ENCODE measurements around the gene TTC7B. TPM values are rescaled to one million over a fixed set of nuclear protein-coding genes. Genes with fewer than 3 reads are reported as not detected.

Gene TTC7B
- total RNA-seq, 1 experiment from 2014 or later, result 24.2 TPM

GRCh38 chr14:90613453-90613852, 202.8 kb downstream of the TTC7B start:
- no peak overlapping the region for H3K4me3 ChIP-seq
- no peak for DNase-seq (ENCODE audit: low read depth in 1 of 2, low spot score in 2 of 2)
- no peak overlapping the region for H3K27ac ChIP-seq
- no peaks in the 10 kb centered on the region for H3K4me1 ChIP-seq (replicated peaks)
- no peaks in the 10 kb centered on the region for H3K27me3 ChIP-seq (replicated peaks)
- no peaks in the 10 kb centered on the region for H3K9me3 ChIP-seq (replicated peaks)
- H3K36me3 ChIP-seq, result no peaks in the 10 kb centered on the region

GRCh38 chr14:90612801-90613200, 203.4 kb downstream of the TTC7B start:
- H3K27ac ChIP-seq, result no peak overlapping the region
- no peak overlapping the region for H3K4me3 ChIP-seq
- H3K36me3 ChIP-seq, result no peaks in the 10 kb centered on the region
- DNase-seq (ENCODE audit: low read depth in 1 of 2, low spot score in 2 of 2), result no peak
- H3K9me3 ChIP-seq (replicated peaks), result no peaks in the 10 kb centered on the region
- no peaks in the 10 kb centered on the region for H3K4me1 ChIP-seq (replicated peaks)
- H3K27me3 ChIP-seq (replicated peaks), result no peaks in the 10 kb centered on the region

GRCh38 chr14:90611936-90612335, 204.3 kb downstream of the TTC7B start:
- H3K27ac ChIP-seq, result no peak overlapping the region
- H3K4me3 ChIP-seq, result no peak overlapping the region
- no peaks in the 10 kb centered on the region for H3K36me3 ChIP-seq
- H3K9me3 ChIP-seq (replicated peaks), result no peaks in the 10 kb centered on the region
- no peaks in the 10 kb centered on the region for H3K27me3 ChIP-seq (replicated peaks)
- no peaks in the 10 kb centered on the region for H3K4me1 ChIP-seq (replicated peaks)
- DNase-seq (ENCODE audit: low read depth in 1 of 2, low spot score in 2 of 2), result no peak

GRCh38 chr14:90611501-90611900, 204.7 kb downstream of the TTC7B start:
- no peak overlapping the region for H3K4me3 ChIP-seq
- H3K9me3 ChIP-seq (replicated peaks), result no peaks in the 10 kb centered on the region
- DNase-seq (ENCODE audit: low read depth in 1 of 2, low spot score in 2 of 2), result no peak
- no peak overlapping the region for H3K27ac ChIP-seq
- H3K4me1 ChIP-seq (replicated peaks), result no peaks in the 10 kb centered on the region
- H3K27me3 ChIP-seq (replicated peaks), result no peaks in the 10 kb centered on the region
- no peaks in the 10 kb centered on the region for H3K36me3 ChIP-seq

- no peak overlapping the region for H3K4me3 ChIP-seq
- no peak overlapping the region for H3K27ac ChIP-seq
- H3K4me1 ChIP-seq (replicated peaks), result no peaks in the 10 kb centered on the region
- H3K27me3 ChIP-seq (replicated peaks), result no peaks in the 10 kb centered on the region
- no peaks in the 10 kb centered on the region for H3K9me3 ChIP-seq (replicated peaks)
- no peaks in the 10 kb centered on the region for H3K36me3 ChIP-seq
- no peak for DNase-seq (ENCODE audit: low read depth in 1 of 2, low spot score in 2 of 2)
Measured at GRCh38 chr14:90610346-90611040, 205.7 kb downstream of the TTC7B start.

- no peak for DNase-seq (ENCODE audit: low read depth in 1 of 2, low spot score in 2 of 2)
- Histone ChIP-seq H3K9me3 (replicated peaks) (no peaks in the 10 kb centered on the region), H3K27ac (no peak overlapping the region), H3K27me3 (replicated peaks) (no peaks in the 10 kb centered on the region), H3K4me1 (replicated peaks) (no peaks in the 10 kb centered on the region; the same call in 1 of the 2 replicates), H3K4me3 (no peak overlapping the region), H3K36me3 (no peaks in the 10 kb centered on the region)
Measured at GRCh38 chr14:90609376-90609775, 206.9 kb downstream of the TTC7B start.

- no peak overlapping the region for H3K27ac ChIP-seq
- DNase-seq (ENCODE audit: low read depth in 1 of 2, low spot score in 2 of 2), result no peak
- H3K9me3 ChIP-seq (replicated peaks), result no peaks in the 10 kb centered on the region
- H3K4me1 ChIP-seq (replicated peaks), result peaks cover 4% of the 10 kb centered on the region; the same call in 1 of the 2 replicates
- H3K36me3 ChIP-seq, result no peaks in the 10 kb centered on the region
- H3K4me3 ChIP-seq, result no peak overlapping the region
- H3K27me3 ChIP-seq (replicated peaks), result no peaks in the 10 kb centered on the region
Measured at GRCh38 chr14:90608929-90609341, 207.3 kb downstream of the TTC7B start.

GRCh38 chr14:90608281-90608680, 207.9 kb downstream of the TTC7B start:
- Histone ChIP-seq H3K36me3 (no peaks in the 10 kb centered on the region), H3K9me3 (replicated peaks) (no peaks in the 10 kb centered on the region), H3K4me3 (no peak overlapping the region), H3K27me3 (replicated peaks) (no peaks in the 10 kb centered on the region), H3K4me1 (replicated peaks) (peaks cover 6% of the 10 kb centered on the region; the same call in 1 of the 2 replicates), H3K27ac (no peak overlapping the region)
- no peak for DNase-seq (ENCODE audit: low read depth in 1 of 2, low spot score in 2 of 2)

- H3K27me3 ChIP-seq (replicated peaks), result no peaks in the 10 kb centered on the region
- H3K9me3 ChIP-seq (replicated peaks), result no peaks in the 10 kb centered on the region
- no peak overlapping the region for H3K4me3 ChIP-seq
- no peak for DNase-seq (ENCODE audit: low read depth in 1 of 2, low spot score in 2 of 2)
- peaks cover 12% of the 10 kb centered on the region; the same call in 1 of the 2 replicates for H3K4me1 ChIP-seq (replicated peaks)
- H3K27ac ChIP-seq, result no peak overlapping the region
- no peaks in the 10 kb centered on the region for H3K36me3 ChIP-seq
Measured at GRCh38 chr14:90607141-90607540, 209.1 kb downstream of the TTC7B start.

GRCh38 chr14:90606434-90606833, 209.8 kb downstream of the TTC7B start:
- H3K4me3 ChIP-seq, result no peak overlapping the region
- H3K27ac ChIP-seq, result no peak overlapping the region
- no peaks in the 10 kb centered on the region for H3K36me3 ChIP-seq
- no peak for DNase-seq (ENCODE audit: low read depth in 1 of 2, low spot score in 2 of 2)
- H3K4me1 ChIP-seq (replicated peaks), result peaks cover 12% of the 10 kb centered on the region; the same call in 1 of the 2 replicates
- no peaks in the 10 kb centered on the region for H3K27me3 ChIP-seq (replicated peaks)
- H3K9me3 ChIP-seq (replicated peaks), result no peaks in the 10 kb centered on the region

GRCh38 chr14:90605430-90605829, 210.8 kb downstream of the TTC7B start:
- Histone ChIP-seq H3K4me1 (replicated peaks) (peaks cover 12% of the 10 kb centered on the region; the same call in 1 of the 2 replicates), H3K36me3 (no peaks in the 10 kb centered on the region), H3K27me3 (replicated peaks) (no peaks in the 10 kb centered on the region), H3K27ac (no peak overlapping the region), H3K4me3 (no peak overlapping the region), H3K9me3 (replicated peaks) (no peaks in the 10 kb centered on the region)
- no peak for DNase-seq (ENCODE audit: low read depth in 1 of 2, low spot score in 2 of 2)

GRCh38 chr14:90604356-90604755, 211.9 kb downstream of the TTC7B start:
- H3K27ac ChIP-seq, result no peak overlapping the region
- H3K4me3 ChIP-seq, result no peak overlapping the region
- H3K27me3 ChIP-seq (replicated peaks), result no peaks in the 10 kb centered on the region
- peaks cover 12% of the 10 kb centered on the region; the same call in 1 of the 2 replicates for H3K4me1 ChIP-seq (replicated peaks)
- H3K36me3 ChIP-seq, result no peaks in the 10 kb centered on the region
- no peak for DNase-seq (ENCODE audit: low read depth in 1 of 2, low spot score in 2 of 2)
- H3K9me3 ChIP-seq (replicated peaks), result no peaks in the 10 kb centered on the region

- Histone ChIP-seq H3K36me3 (no peaks in the 10 kb centered on the region), H3K4me3 (no peak overlapping the region), H3K27ac (no peak overlapping the region), H3K9me3 (replicated peaks) (no peaks in the 10 kb centered on the region), H3K4me1 (replicated peaks) (peaks cover 12% of the 10 kb centered on the region; the same call in 1 of the 2 replicates), H3K27me3 (replicated peaks) (no peaks in the 10 kb centered on the region)
- no peak for DNase-seq (ENCODE audit: low read depth in 1 of 2, low spot score in 2 of 2)
Measured at GRCh38 chr14:90603841-90604240, 212.4 kb downstream of the TTC7B start.

GRCh38 chr14:90603336-90603735, 212.9 kb downstream of the TTC7B start:
- Histone ChIP-seq H3K4me3 (no peak overlapping the region), H3K9me3 (replicated peaks) (no peaks in the 10 kb centered on the region), H3K27me3 (replicated peaks) (no peaks in the 10 kb centered on the region), H3K36me3 (no peaks in the 10 kb centered on the region), H3K4me1 (replicated peaks) (peaks cover 12% of the 10 kb centered on the region; the same call in 1 of the 2 replicates), H3K27ac (no peak overlapping the region)
- no peak for DNase-seq (ENCODE audit: low read depth in 1 of 2, low spot score in 2 of 2)
